Lower leg skin (tissue), 3 donors: ENCODE results near the gene KIZ.

ENCODE experiments used
- POLR2A ChIP-seq, 2 donors: fragments of 450-650 bp; IDR thresholded peaks; one replicate each; pipeline ENCODE4 v1.6.1; 2016 to 2017; ENCODE audit warnings: antibody characterized with exemption in 2 of 2, mild to moderate bottlenecking in 1 of 2, moderate library complexity in 1 of 2
- TF ChIP-seq, protein P1 (sequence below), 3 donors: fragments of 450-650 bp; IDR thresholded peaks; one replicate each; pipeline ENCODE4 v1.5.1; 2016; ENCODE audit warnings: antibody characterized with exemption in 3 of 3, mild to moderate bottlenecking in 3 of 3, moderate library complexity in 2 of 3

DNA sequence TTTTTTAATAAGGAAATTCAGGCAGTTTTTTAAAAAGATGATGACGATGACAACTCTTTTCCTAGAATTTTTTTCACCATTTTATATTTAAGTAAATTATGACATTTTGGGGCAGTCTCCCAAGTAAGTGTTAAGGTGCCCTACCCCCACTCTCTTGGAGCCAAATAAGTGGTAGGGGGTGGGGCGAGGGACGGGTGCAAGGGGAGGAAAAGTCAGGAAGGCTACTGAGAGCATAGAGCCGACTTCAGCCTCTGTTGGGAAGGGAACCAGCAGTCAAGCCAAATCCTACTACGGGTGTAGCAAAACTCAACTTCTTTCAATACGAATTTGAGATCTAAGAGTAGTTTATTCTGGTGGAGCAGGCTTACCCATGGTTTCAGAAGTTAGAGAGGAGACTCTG, 54.4 kb downstream of the KIZ start:
- TF ChIP-seq, protein P1, sequence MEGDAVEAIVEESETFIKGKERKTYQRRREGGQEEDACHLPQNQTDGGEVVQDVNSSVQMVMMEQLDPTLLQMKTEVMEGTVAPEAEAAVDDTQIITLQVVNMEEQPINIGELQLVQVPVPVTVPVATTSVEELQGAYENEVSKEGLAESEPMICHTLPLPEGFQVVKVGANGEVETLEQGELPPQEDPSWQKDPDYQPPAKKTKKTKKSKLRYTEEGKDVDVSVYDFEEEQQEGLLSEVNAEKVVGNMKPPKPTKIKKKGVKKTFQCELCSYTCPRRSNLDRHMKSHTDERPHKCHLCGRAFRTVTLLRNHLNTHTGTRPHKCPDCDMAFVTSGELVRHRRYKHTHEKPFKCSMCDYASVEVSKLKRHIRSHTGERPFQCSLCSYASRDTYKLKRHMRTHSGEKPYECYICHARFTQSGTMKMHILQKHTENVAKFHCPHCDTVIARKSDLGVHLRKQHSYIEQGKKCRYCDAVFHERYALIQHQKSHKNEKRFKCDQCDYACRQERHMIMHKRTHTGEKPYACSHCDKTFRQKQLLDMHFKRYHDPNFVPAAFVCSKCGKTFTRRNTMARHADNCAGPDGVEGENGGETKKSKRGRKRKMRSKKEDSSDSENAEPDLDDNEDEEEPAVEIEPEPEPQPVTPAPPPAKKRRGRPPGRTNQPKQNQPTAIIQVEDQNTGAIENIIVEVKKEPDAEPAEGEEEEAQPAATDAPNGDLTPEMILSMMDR (IDR thresholded peaks at IDR 0.05): no peak
- no peak for TF ChIP-seq POLR2A (IDR thresholded peaks at IDR 0.05)
